Measurements from ENCODE around the gene SPNS3. TPM values are rescaled to one million over a fixed set of nuclear protein-coding genes. Genes with fewer than 3 reads are reported as not detected.

The SPNS3 gene
- total RNA-seq, 1 donor from 2014 or later, result not detected

DNA sequence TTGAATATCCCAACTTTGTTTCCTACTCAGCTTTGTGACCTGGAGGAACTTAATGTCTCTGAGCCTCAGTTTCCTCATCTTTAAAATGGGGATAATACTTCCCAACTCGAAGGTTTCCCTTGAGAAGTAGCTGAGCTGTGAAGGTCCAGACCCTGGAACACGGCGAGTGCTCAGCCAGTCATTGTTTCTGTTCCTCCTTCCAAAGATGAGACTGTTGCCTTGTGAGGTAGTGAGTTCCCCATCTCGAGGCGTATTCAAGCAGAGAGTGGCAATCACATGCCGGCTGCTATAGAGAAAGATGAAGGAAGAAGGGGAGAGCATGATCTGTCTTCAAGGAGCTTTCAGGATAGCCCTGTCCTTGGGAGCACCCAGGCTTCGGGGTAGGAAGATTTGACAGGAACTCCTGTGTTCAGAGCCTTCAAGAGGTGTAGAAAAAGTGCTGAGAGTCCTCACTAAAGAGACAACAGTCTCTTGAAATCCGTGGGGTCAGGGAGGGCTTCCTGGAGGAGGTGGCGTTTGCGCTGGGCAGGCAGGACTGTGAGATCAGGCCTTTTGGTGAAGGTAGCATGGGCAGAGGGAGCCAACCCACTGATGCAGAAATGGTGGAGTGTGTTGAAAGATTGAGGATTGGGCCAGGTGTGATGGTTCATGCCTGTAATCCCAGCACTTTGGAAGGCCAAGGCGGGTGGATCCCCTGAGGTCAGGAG is 92.1 kb downstream of the SPNS3 start:
- Histone ChIP-seq H3K4me1 (ENCODE audit: control insufficient read depth in 3 of 3, insufficient read depth in 3 of 3, low read length in 3 of 3) (peaks cover 10 to 24% (median 20%) of the 10 kb centered on the region in 3 donors), H3K27me3 (ENCODE audit: control insufficient read depth in 3 of 3, insufficient read depth in 3 of 3, low read length in 3 of 3) (no peaks in the 10 kb centered on the region), H3K9me3 (ENCODE audit: control insufficient read depth in 3 of 3, low read length in 3 of 3) (no peaks in the 10 kb centered on the region), H3K9ac (ENCODE audit: low read depth in 1 of 3, low read length in 3 of 3) (no peak overlapping the region), H3K4me3 (ENCODE audit: low read length in 3 of 3) (no peak overlapping the region), H3K36me3 (ENCODE audit: control insufficient read depth in 3 of 3, insufficient read depth in 3 of 3, low read length in 3 of 3) (no peaks in the 10 kb centered on the region), H3K27ac (ENCODE audit: low read depth, low read length) (no peak overlapping the region)

- H3K4me3 ChIP-seq (ENCODE audit: low read length in 3 of 3), result no peak overlapping the region
- H3K4me1 ChIP-seq (ENCODE audit: control insufficient read depth in 3 of 3, insufficient read depth in 3 of 3, low read length in 3 of 3), result peaks cover 16 to 31% (median 24%) of the 10 kb centered on the region in 3 donors
- no peaks in the 10 kb centered on the region for H3K9me3 ChIP-seq (ENCODE audit: control insufficient read depth in 3 of 3, low read length in 3 of 3)
- no peak overlapping the region for H3K27ac ChIP-seq (ENCODE audit: low read depth, low read length)
- H3K27me3 ChIP-seq (ENCODE audit: control insufficient read depth in 3 of 3, insufficient read depth in 3 of 3, low read length in 3 of 3), result peaks cover 0 to 2% (median 0%) of the 10 kb centered on the region in 3 donors
- no peak overlapping the region for H3K9ac ChIP-seq (ENCODE audit: low read depth in 1 of 3, low read length in 3 of 3)
- no peaks in the 10 kb centered on the region for H3K36me3 ChIP-seq (ENCODE audit: control insufficient read depth in 3 of 3, insufficient read depth in 3 of 3, low read length in 3 of 3)
These were observed 93.4 kb downstream of the SPNS3 start for GRCh38 chr17:4527134-4527533.

GRCh38 chr17:4527566-4528125 is 93.9 kb downstream of the SPNS3 start:
- no peak overlapping the region for H3K9ac ChIP-seq (ENCODE audit: low read depth in 1 of 3, low read length in 3 of 3)
- H3K27me3 ChIP-seq (ENCODE audit: control insufficient read depth in 3 of 3, insufficient read depth in 3 of 3, low read length in 3 of 3), result peaks cover 0 to 4% (median 0%) of the 10 kb centered on the region in 3 donors
- H3K9me3 ChIP-seq (ENCODE audit: control insufficient read depth in 3 of 3, low read length in 3 of 3), result no peaks in the 10 kb centered on the region
- peaks cover 19 to 31% (median 22%) of the 10 kb centered on the region in 3 donors for H3K4me1 ChIP-seq (ENCODE audit: control insufficient read depth in 3 of 3, insufficient read depth in 3 of 3, low read length in 3 of 3)
- no peaks in the 10 kb centered on the region for H3K36me3 ChIP-seq (ENCODE audit: control insufficient read depth in 3 of 3, insufficient read depth in 3 of 3, low read length in 3 of 3)
- no peak overlapping the region for H3K4me3 ChIP-seq (ENCODE audit: low read length in 3 of 3)
- no peak overlapping the region for H3K27ac ChIP-seq (ENCODE audit: low read depth, low read length)

- peak overlapping the region; percentile 12 for H3K27ac ChIP-seq (ENCODE audit: low read depth, low read length)
- H3K4me1 ChIP-seq (ENCODE audit: control insufficient read depth in 3 of 3, insufficient read depth in 3 of 3, low read length in 3 of 3), result peaks cover 28 to 48% (median 31%) of the 10 kb centered on the region in 3 donors
- no peaks in the 10 kb centered on the region for H3K9me3 ChIP-seq (ENCODE audit: control insufficient read depth in 3 of 3, low read length in 3 of 3)
- H3K9ac ChIP-seq (ENCODE audit: low read depth in 1 of 3, low read length in 3 of 3), result no peak overlapping the region
- H3K4me3 ChIP-seq (ENCODE audit: low read length in 3 of 3), result no peak overlapping the region
- no peaks in the 10 kb centered on the region for H3K36me3 ChIP-seq (ENCODE audit: control insufficient read depth in 3 of 3, insufficient read depth in 3 of 3, low read length in 3 of 3)
- peaks cover 5 to 13% (median 10%) of the 10 kb centered on the region in 3 donors for H3K27me3 ChIP-seq (ENCODE audit: control insufficient read depth in 3 of 3, insufficient read depth in 3 of 3, low read length in 3 of 3)
These were observed 95.9 kb downstream of the SPNS3 start for GRCh38 chr17:4529533-4530152.

GRCh38 chr17:4530799-4531730 is 97.3 kb downstream of the SPNS3 start:
- Histone ChIP-seq H3K27ac (ENCODE audit: low read depth, low read length) (peak overlapping the region; percentile 71), H3K9me3 (ENCODE audit: control insufficient read depth in 3 of 3, low read length in 3 of 3) (no peaks in the 10 kb centered on the region), H3K36me3 (ENCODE audit: control insufficient read depth in 3 of 3, insufficient read depth in 3 of 3, low read length in 3 of 3) (no peaks in the 10 kb centered on the region), H3K4me1 (ENCODE audit: control insufficient read depth in 3 of 3, insufficient read depth in 3 of 3, low read length in 3 of 3) (peaks cover 35 to 53% (median 36%) of the 10 kb centered on the region in 3 donors), H3K9ac (ENCODE audit: low read depth in 1 of 3, low read length in 3 of 3) (peak overlapping the region in 1 of 3 donors; percentile 8), H3K4me3 (ENCODE audit: low read length in 3 of 3) (no peak overlapping the region), H3K27me3 (ENCODE audit: control insufficient read depth in 3 of 3, insufficient read depth in 3 of 3, low read length in 3 of 3) (peaks cover 5 to 14% (median 14%) of the 10 kb centered on the region in 3 donors)

- Histone ChIP-seq H3K36me3 (ENCODE audit: control insufficient read depth in 3 of 3, insufficient read depth in 3 of 3, low read length in 3 of 3) (no peaks in the 10 kb centered on the region), H3K4me1 (ENCODE audit: control insufficient read depth in 3 of 3, insufficient read depth in 3 of 3, low read length in 3 of 3) (peaks cover 40 to 60% (median 45%) of the 10 kb centered on the region in 3 donors), H3K4me3 (ENCODE audit: low read length in 3 of 3) (no peak overlapping the region), H3K27ac (ENCODE audit: low read depth, low read length) (peak overlapping the region; percentile 62), H3K9me3 (ENCODE audit: control insufficient read depth in 3 of 3, low read length in 3 of 3) (no peaks in the 10 kb centered on the region), H3K27me3 (ENCODE audit: control insufficient read depth in 3 of 3, insufficient read depth in 3 of 3, low read length in 3 of 3) (peaks cover 5 to 14% (median 14%) of the 10 kb centered on the region in 3 donors), H3K9ac (ENCODE audit: low read depth in 1 of 3, low read length in 3 of 3) (peak overlapping the region in 1 of 3 donors; percentile 16)
These were observed 98.4 kb downstream of the SPNS3 start for GRCh38 chr17:4531988-4532736.

DNA sequence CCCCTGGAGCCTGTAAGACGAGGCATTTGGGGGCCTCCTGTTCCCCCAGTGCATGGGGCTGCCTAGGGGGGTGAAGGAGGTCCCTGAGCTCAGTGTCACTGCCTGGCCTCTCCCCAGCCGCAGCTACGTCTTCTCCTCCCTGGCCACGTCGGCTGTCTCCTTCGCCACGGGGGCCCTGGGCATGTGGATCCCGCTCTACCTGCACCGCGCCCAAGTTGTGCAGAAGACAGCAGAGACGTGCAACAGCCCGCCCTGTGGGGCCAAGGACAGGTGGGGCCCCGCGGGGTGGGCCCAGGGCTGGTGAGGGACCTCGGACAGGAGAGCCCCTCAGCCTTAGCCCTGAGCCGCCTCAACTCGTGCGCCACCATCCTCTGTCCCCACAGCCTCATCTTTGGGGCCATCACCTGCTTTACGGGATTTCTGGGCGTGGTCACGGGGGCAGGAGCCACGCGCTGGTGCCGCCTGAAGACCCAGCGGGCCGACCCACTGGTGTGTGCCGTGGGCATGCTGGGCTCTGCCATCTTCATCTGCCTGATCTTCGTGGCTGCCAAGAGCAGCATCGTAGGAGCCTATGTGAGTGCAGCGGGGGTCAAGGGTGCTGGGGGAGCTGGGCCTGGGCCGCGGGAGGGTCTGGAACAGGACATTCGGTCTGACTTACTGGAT is 99.3 kb downstream of the SPNS3 start:
- Histone ChIP-seq H3K36me3 (ENCODE audit: control insufficient read depth in 3 of 3, insufficient read depth in 3 of 3, low read length in 3 of 3) (peaks cover 0 to 2% (median 0%) of the 10 kb centered on the region in 3 donors), H3K27ac (ENCODE audit: low read depth, low read length) (no peak overlapping the region), H3K9ac (ENCODE audit: low read depth in 1 of 3, low read length in 3 of 3) (no peak overlapping the region), H3K4me1 (ENCODE audit: control insufficient read depth in 3 of 3, insufficient read depth in 3 of 3, low read length in 3 of 3) (peaks cover 49 to 69% (median 53%) of the 10 kb centered on the region in 3 donors), H3K4me3 (ENCODE audit: low read length in 3 of 3) (no peak overlapping the region), H3K27me3 (ENCODE audit: control insufficient read depth in 3 of 3, insufficient read depth in 3 of 3, low read length in 3 of 3) (peaks cover 5 to 14% (median 14%) of the 10 kb centered on the region in 3 donors), H3K9me3 (ENCODE audit: control insufficient read depth in 3 of 3, low read length in 3 of 3) (no peaks in the 10 kb centered on the region)

GRCh38 chr17:4533523-4534504 is 100.1 kb downstream of the SPNS3 start:
- Histone ChIP-seq H3K4me1 (ENCODE audit: control insufficient read depth in 3 of 3, insufficient read depth in 3 of 3, low read length in 3 of 3) (peaks cover 53 to 74% (median 57%) of the 10 kb centered on the region in 3 donors), H3K9ac (ENCODE audit: low read depth in 1 of 3, low read length in 3 of 3) (peak overlapping the region in 1 of 3 donors; percentile 14), H3K9me3 (ENCODE audit: control insufficient read depth in 3 of 3, low read length in 3 of 3) (no peaks in the 10 kb centered on the region), H3K36me3 (ENCODE audit: control insufficient read depth in 3 of 3, insufficient read depth in 3 of 3, low read length in 3 of 3) (peaks cover under 1 to 4% (median 3%) of the 10 kb centered on the region in 3 donors), H3K27ac (ENCODE audit: low read depth, low read length) (peak overlapping the region; percentile 36), H3K4me3 (ENCODE audit: low read length in 3 of 3) (no peak overlapping the region), H3K27me3 (ENCODE audit: control insufficient read depth in 3 of 3, insufficient read depth in 3 of 3, low read length in 3 of 3) (peaks cover 5 to 14% (median 14%) of the 10 kb centered on the region in 3 donors)
